IMR-90 (cell line): Measurements from ENCODE around the gene VPS13A.

Source experiments
- BHLHE40 ChIP-seq: fragments of 150-350 bp; IDR thresholded peaks from 2 replicates; pipeline ENCODE4 v1.6.1; 2016; ENCODE audit warnings: mild to moderate bottlenecking, low read depth, low read length
- CEBPB ChIP-seq: IDR thresholded peaks from 2 replicates; pipeline ENCODE4 v1.6.1; 2012; ENCODE audit warnings: low read depth, low read length, improper control_type of control experiment
- FOS ChIP-seq: fragments of 150-350 bp; IDR thresholded peaks from 2 replicates; pipeline ENCODE4 v1.6.1; 2016; ENCODE audit warnings: low read depth, low read length
- MXI1 ChIP-seq: IDR thresholded peaks from 2 replicates; pipeline ENCODE4 v1.6.1; 2012; ENCODE audit warnings: low read depth, mild to moderate bottlenecking, low read length, moderate library complexity, borderline replicate concordance
- POLR2A ChIP-seq: IDR thresholded peaks from 2 replicates; pipeline ENCODE4 v1.6.1; 2012; ENCODE audit warnings: mild to moderate bottlenecking, low read depth, low read length
- RAD21 ChIP-seq: IDR thresholded peaks from 2 replicates; pipeline ENCODE4 v1.6.1; 2012; ENCODE audit warnings: low read length, improper control_type of control experiment
- RCOR1 ChIP-seq: IDR thresholded peaks from 2 replicates; pipeline ENCODE4 v1.6.1; 2012; ENCODE audit warnings: mild to moderate bottlenecking, low read length, improper control_type of control experiment; ENCODE audit not compliant: insufficient replicate concordance
- RFX5 ChIP-seq: IDR thresholded peaks from 2 replicates; pipeline ENCODE4 v1.8.0; 2012; ENCODE audit warnings: low read depth, mild to moderate bottlenecking, low read length, moderate library complexity
- SMC3 ChIP-seq: fragments of 150-350 bp; IDR thresholded peaks from 2 replicates; pipeline ENCODE4 v1.6.1; 2016; ENCODE audit warnings: low read depth, mild to moderate bottlenecking, antibody characterized with exemption, low read length, moderate library complexity
- TF ChIP-seq, protein P1 (sequence below): conservative IDR thresholded peaks from 2 replicates; pipeline ENCODE4 v1.5.1; 2012; ENCODE audit warnings: mild to moderate bottlenecking, low read depth, low read length, improper control_type of control experiment
- TF ChIP-seq, protein P2 (sequence below): fragments of 150-350 bp; IDR thresholded peaks from 2 replicates; pipeline ENCODE4 v1.6.1; 2017; ENCODE audit warnings: mild to moderate bottlenecking, antibody characterized with exemption, low read length, low read depth

DNA sequence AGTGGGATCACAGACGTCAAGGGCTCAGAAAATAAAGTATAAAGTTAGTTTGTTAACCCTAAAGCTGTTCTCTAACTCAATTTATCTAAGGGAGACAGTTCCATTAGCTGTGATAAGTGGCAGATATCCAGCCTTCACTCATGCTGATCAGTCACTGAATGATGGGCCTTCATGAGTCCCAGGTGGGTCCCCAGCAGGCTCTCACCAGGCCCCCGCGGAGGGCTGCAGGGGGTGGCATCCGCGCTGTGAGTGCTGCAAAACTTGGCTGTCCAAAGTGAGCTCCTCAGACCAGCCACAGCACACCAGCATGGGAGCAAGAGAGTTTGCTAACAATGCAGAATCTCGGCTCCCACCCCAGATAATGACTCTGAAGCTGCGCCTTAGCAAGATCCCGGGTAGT lies 283.6 kb downstream of the VPS13A start:
- TF ChIP-seq, protein P1, sequence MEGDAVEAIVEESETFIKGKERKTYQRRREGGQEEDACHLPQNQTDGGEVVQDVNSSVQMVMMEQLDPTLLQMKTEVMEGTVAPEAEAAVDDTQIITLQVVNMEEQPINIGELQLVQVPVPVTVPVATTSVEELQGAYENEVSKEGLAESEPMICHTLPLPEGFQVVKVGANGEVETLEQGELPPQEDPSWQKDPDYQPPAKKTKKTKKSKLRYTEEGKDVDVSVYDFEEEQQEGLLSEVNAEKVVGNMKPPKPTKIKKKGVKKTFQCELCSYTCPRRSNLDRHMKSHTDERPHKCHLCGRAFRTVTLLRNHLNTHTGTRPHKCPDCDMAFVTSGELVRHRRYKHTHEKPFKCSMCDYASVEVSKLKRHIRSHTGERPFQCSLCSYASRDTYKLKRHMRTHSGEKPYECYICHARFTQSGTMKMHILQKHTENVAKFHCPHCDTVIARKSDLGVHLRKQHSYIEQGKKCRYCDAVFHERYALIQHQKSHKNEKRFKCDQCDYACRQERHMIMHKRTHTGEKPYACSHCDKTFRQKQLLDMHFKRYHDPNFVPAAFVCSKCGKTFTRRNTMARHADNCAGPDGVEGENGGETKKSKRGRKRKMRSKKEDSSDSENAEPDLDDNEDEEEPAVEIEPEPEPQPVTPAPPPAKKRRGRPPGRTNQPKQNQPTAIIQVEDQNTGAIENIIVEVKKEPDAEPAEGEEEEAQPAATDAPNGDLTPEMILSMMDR, result no peak
- TF ChIP-seq CEBPB, result no peak
- no peak for TF ChIP-seq POLR2A
- TF ChIP-seq RFX5, result no peak
- no peak for TF ChIP-seq MXI1
- no peak for TF ChIP-seq BHLHE40
- TF ChIP-seq, protein P2, sequence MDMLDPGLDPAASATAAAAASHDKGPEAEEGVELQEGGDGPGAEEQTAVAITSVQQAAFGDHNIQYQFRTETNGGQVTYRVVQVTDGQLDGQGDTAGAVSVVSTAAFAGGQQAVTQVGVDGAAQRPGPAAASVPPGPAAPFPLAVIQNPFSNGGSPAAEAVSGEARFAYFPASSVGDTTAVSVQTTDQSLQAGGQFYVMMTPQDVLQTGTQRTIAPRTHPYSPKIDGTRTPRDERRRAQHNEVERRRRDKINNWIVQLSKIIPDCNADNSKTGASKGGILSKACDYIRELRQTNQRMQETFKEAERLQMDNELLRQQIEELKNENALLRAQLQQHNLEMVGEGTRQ, result no peak
- no peak for TF ChIP-seq SMC3
- no peak for TF ChIP-seq RAD21
- TF ChIP-seq FOS, result no peak
- TF ChIP-seq RCOR1, result no peak
